Bronchial epithelial cell (primary cell): Measurements from ENCODE around the gene DMKN. TPM values are rescaled to one million over a fixed set of nuclear protein-coding genes. Genes with fewer than 3 reads are reported as not detected.

Experiments used
- DNase-seq: peaks from one replicate; pipeline ENCODE4 v3.0.0-alpha.2; 2010; ENCODE audit warnings: low read depth
- FAIRE-seq: peaks from 2 replicates; lab custom pipeline; 2011; peaks lifted over from hg19 to GRCh38; lab: Jason Lieb, UNC
- H3K27me3 ChIP-seq: 2 replicates; pipeline ENCODE4 v1.5.1; 2011; ENCODE audit warnings: low read length; ENCODE audit not compliant: control insufficient read depth, insufficient read depth
- H3K36me3 ChIP-seq: 2 replicates; pipeline ENCODE4 v1.5.1; 2011; ENCODE audit warnings: low read length; ENCODE audit not compliant: control insufficient read depth, insufficient read depth
- H3K4me3 ChIP-seq: 2 replicates; pipeline ENCODE4 v1.5.1; 2011; ENCODE audit warnings: mild to moderate bottlenecking, low read depth, low read length, control low read depth
- total RNA-seq: library from RNA; depleted of rRNA; stranded (reverse); fragments of >200 nt; gene quantifications from 2 replicates; pipeline ENCODE4 v1.2.1, GENCODE V29; 2014
- TF ChIP-seq, protein P1 (sequence below): IDR thresholded peaks from 2 replicates; pipeline ENCODE4 v1.5.1; 2011; ENCODE audit warnings: mild to moderate bottlenecking, moderate library complexity, low read length, control low read depth, inconsistent platforms; ENCODE audit not compliant: insufficient read depth, severe bottlenecking

Gene DMKN
- total RNA-seq, 1 donor from 2014 or later = 97.4 TPM

DNA sequence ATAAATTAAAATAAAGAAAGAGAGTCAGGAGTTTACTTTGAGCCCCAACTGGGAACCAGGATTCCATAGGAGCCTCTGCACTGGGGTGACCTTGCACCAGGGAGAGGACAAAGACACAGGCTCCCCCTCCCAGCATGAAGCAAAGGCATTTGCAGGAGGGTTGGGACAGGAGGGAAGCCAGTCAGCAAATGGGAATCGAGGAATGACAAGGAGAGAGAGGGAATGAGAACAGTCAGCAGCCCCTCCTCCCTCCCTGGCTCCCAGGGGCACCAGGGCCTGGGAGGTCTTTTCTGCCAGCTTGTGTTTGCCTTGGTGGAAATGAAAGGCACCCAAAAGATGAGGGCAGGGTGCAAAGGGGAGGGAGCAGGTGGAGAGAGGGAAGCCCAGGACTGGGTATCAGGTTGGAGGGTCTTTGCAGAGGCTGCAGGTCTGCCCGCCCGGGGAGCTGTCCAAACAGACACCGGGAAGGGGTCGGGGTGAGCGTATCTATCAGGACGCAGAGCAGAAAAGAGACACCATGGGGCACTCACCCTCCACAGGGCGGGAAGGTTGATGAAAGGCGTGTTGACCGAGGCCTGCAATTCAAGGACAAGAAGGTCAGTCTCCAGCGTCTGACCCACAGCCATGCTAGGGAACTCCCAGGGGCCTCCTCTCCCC, 10.9 kb upstream of the DMKN start:
- Histone ChIP-seq H3K4me3 (no peak overlapping the region), H3K36me3 (no peaks in the 10 kb centered on the region), H3K27me3 (peaks cover 7% of the 10 kb centered on the region)
- no peak for FAIRE-seq
- TF ChIP-seq, protein P1, sequence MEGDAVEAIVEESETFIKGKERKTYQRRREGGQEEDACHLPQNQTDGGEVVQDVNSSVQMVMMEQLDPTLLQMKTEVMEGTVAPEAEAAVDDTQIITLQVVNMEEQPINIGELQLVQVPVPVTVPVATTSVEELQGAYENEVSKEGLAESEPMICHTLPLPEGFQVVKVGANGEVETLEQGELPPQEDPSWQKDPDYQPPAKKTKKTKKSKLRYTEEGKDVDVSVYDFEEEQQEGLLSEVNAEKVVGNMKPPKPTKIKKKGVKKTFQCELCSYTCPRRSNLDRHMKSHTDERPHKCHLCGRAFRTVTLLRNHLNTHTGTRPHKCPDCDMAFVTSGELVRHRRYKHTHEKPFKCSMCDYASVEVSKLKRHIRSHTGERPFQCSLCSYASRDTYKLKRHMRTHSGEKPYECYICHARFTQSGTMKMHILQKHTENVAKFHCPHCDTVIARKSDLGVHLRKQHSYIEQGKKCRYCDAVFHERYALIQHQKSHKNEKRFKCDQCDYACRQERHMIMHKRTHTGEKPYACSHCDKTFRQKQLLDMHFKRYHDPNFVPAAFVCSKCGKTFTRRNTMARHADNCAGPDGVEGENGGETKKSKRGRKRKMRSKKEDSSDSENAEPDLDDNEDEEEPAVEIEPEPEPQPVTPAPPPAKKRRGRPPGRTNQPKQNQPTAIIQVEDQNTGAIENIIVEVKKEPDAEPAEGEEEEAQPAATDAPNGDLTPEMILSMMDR = no peak
- no peak for DNase-seq

DNA sequence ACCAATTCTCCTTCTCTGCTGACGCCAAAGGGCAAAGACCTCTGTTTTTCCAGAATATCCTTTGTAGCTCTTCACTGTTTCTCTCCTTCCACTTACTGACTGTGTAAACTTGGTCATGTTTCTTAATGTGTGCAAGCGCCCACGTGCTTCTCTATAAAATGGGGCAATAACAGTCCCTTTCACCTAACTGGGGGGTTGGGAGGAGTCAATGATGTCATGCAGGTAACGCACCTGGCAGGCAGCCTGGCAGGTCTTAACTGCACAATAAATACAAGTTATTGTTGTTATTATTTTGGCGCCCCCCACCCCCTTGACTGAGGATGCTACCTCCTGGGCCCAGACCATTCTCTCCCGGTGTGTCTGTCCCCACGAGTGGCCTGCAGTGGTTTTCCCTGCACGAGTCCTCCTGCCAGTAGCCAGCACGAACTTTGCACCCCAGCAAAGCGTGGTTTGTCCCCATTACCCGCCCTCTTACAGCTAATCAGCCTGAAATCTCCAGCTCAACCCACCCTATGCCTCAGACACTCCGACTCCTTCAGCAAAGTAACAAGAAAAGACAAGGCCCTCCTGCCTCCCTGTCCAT, 9.4 kb upstream of the DMKN start:
- TF ChIP-seq, protein P1 = no peak
- Histone ChIP-seq H3K27me3 (peaks cover 7% of the 10 kb centered on the region), H3K36me3 (no peaks in the 10 kb centered on the region), H3K4me3 (no peak overlapping the region)
- FAIRE-seq (no peak), DNase-seq (no peak)

DNA sequence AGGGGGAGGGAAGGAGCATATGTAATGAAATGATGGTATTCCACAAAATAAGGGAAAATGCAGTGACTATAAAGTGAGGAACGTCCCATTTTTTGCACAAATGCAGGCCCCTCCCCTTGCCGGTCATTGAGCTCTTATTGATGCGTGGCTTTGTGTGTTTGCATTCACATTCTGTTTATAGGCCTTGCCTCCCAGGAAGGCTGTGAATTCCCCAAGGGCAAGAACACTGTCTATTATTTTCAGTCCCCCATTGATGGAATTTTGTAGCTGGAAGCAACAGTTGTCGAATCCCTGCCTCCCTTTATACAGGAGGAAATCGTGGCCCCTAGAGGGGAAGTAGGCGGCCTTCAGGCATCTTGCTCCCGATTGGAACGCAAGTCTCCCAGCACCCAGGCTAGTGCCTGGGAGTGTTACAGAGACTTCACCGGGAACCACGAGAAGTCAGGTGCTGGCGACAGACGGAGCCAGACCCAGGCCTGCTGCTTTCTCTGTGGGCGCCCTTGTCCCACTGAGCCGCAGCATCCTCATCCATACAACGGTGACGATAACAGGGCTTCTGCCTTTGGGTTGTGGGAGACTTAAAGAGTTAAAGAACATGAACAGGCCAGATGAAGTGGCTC, 7.8 kb upstream of the DMKN start:
- TF ChIP-seq, protein P1 = no peak
- Histone ChIP-seq H3K4me3 (no peak overlapping the region), H3K27me3 (peaks cover 7% of the 10 kb centered on the region), H3K36me3 (no peaks in the 10 kb centered on the region)
- DNase-seq = no peak
- FAIRE-seq = no peak

DNA sequence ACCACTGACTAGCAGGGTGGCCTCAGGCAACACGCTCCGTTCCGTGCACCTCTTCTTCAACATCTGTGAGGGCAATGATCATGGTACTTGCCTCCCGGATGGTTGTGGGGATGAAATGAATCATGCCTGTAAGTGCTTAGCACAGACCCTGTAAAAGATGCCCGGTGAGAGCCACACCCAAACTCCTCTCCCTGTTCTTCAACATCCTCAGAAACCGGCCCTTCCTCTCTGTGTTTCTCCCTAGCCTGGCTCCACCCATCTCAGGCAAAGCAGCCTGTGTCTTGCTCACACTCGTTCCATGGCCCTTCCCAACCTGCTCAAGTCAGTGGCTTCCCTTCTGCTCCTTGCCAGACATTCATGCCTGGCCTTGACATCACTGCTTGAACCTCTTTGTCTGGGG, 5.8 kb upstream of the DMKN start:
- Histone ChIP-seq H3K27me3 (no peaks in the 10 kb centered on the region), H3K36me3 (no peaks in the 10 kb centered on the region), H3K4me3 (no peak overlapping the region)
- DNase-seq = peak; percentile 92
- TF ChIP-seq, protein P1 = no peak
- peak; percentile 99 for FAIRE-seq

DNA sequence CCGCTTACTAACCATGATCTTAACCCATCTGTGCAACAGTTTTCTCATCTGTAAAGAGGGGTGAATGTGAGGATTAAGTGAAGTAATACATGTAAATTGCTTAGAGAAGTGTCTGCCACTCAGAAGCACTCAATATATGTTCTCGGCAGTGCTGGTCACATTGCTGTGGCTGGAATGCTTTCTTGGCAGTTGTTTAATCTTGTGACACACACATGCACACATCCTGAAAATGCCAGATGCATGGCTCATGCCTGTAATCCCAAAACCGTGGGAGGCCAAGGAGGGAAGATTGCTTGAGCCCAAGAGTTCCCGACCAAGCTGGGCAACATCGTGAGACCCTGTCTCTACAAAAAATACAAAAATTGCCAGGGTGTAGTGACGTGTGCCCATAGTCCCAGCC, 4.9 kb upstream of the DMKN start:
- H3K36me3 ChIP-seq = no peaks in the 10 kb centered on the region
- H3K4me3 ChIP-seq = no peak overlapping the region
- TF ChIP-seq, protein P1 = no peak
- FAIRE-seq (peak; percentile 98), DNase-seq (peak; percentile 93)
- no peaks in the 10 kb centered on the region for H3K27me3 ChIP-seq
